IPS DF 19.7 (cell line): Measurements from ENCODE around the gene XAB2.
"Not testable (repeated sequence)": the region's sequence is repeated elsewhere in the genome, so short reads cannot be mapped to it uniquely, and the experiment has no call there.

Experiments
- DNase-seq: peaks from one replicate; pipeline ENCODE4 v3.0.0-alpha.2; 2013; ENCODE audit warnings: low read depth, low spot score

The XAB2 gene

GRCh38 chr19:7577422-7577821, 51.9 kb downstream of the XAB2 start:
- DNase-seq = not testable (repeated sequence)

- no peak for DNase-seq
Observed at GRCh38 chr19:7575434-7576040, 53.8 kb downstream of the XAB2 start.

- no peak for DNase-seq
Observed at GRCh38 chr19:7570761-7571160, 58.6 kb downstream of the XAB2 start.
